ENCODE measurements around the gene EVX2.

Gene EVX2

GRCh38 chr2:176094349-176094748 lies 10.6 kb upstream of the EVX2 start:
- DNase-seq: no peak

GRCh38 chr2:176093898-176094249 lies 10.1 kb upstream of the EVX2 start:
- DNase-seq: no peak

GRCh38 chr2:176093145-176093897 lies 9.6 kb upstream of the EVX2 start:
- no peak for DNase-seq

- no peak for DNase-seq
Observed at GRCh38 chr2:176092270-176093144, 8.7 kb upstream of the EVX2 start, which contains the start of gene HOXD13. Gene HOXD13 (plus strand): TSS chr2:176092721. CDS start chr2:176092891, 170 bp downstream.

- DNase-seq: no peak
Observed at GRCh38 chr2:176091329-176092258, 7.8 kb upstream of the EVX2 start.

GRCh38 chr2:176090862-176091261 lies 7.1 kb upstream of the EVX2 start:
- DNase-seq: no peak

- DNase-seq: no peak
Observed at GRCh38 chr2:176089843-176090395, 6.2 kb upstream of the EVX2 start.

- DNase-seq: no peak
Observed at GRCh38 chr2:176088937-176089842, 5.4 kb upstream of the EVX2 start.

GRCh38 chr2:176088048-176088936 lies 4.5 kb upstream of the EVX2 start:
- DNase-seq: no peak

- no peak for DNase-seq
Observed at GRCh38 chr2:176087330-176088047, 3.7 kb upstream of the EVX2 start.

GRCh38 chr2:176085861-176086771 lies 2.4 kb upstream of the EVX2 start:
- DNase-seq: no peak

GRCh38 chr2:176085120-176085788 lies 1.5 kb upstream of the EVX2 start:
- DNase-seq: no peak

GRCh38 chr2:176084611-176085119 lies 903 bp upstream of the EVX2 start:
- DNase-seq: no peak

- no peak for DNase-seq
Observed at GRCh38 chr2:176082824-176083751, 674 bp downstream of the EVX2 start.

- no peak for DNase-seq
Observed at GRCh38 chr2:176082525-176082823, 1.3 kb downstream of the EVX2 start.

GRCh38 chr2:176081837-176082524 lies 1.8 kb downstream of the EVX2 start:
- DNase-seq: no peak
